Measurements from ENCODE around the gene ACOT13. TPM values are rescaled to one million over a fixed set of nuclear protein-coding genes. Genes with fewer than 3 reads are reported as not detected.
"Not testable (repeated sequence)": the region's sequence is repeated elsewhere in the genome, so short reads cannot be mapped to it uniquely, and the experiment has no call there.

ACOT13 gene
- total and polyA plus RNA-seq, 2 of the 8 experiments (the other 6 are each of a cell fraction or from before 2014, with no cell fraction given): 27.6 to 40.6 TPM

GRCh38 chr6:24730653-24731052 lies 63.8 kb downstream of the ACOT13 start:
- DNase-seq (ENCODE audit: low read depth in 1 of 2, low spot score in 2 of 2); H3K4me3 ChIP-seq (ENCODE audit: extremely low read depth in 1 of 4, insufficient read depth in 2 of 4, low read depth in 3 of 4, low read length in 4 of 4); H3K56ac ChIP-seq (replicated peaks; ENCODE audit: insufficient read length, low read depth, low read length); H3K18ac ChIP-seq (ENCODE audit: extremely low read depth, low read length); FAIRE-seq; H3K79me2 ChIP-seq (ENCODE audit: control insufficient read depth in 1 of 2, insufficient read depth in 2 of 2, low read length in 2 of 2); H2BK15ac ChIP-seq (ENCODE audit: low read length); H4K8ac ChIP-seq (ENCODE audit: extremely low read depth, insufficient read depth, low read length); H2BK12ac ChIP-seq (ENCODE audit: low read depth, low read length); H2AFZ ChIP-seq (ENCODE audit: low read length); H2BK5ac ChIP-seq (ENCODE audit: low read depth, low read length); H3K27me3 ChIP-seq (replicated peaks in 1 of 4; ENCODE audit: control insufficient read depth in 3 of 4, extremely low read depth in 1 of 4, insufficient read depth in 3 of 4, low read length in 3 of 4); H3K23ac ChIP-seq (ENCODE audit: insufficient read length); H3K23me2 ChIP-seq (ENCODE audit: low read depth, low read length); H4K5ac ChIP-seq (ENCODE audit: insufficient read length, low read depth, low read length); H3K4me2 ChIP-seq (ENCODE audit: insufficient read depth in 1 of 2, low read depth in 2 of 2, low read length in 2 of 2); H3K9ac ChIP-seq (replicated peaks in 1 of 4; ENCODE audit: extremely low read depth in 1 of 4, low read depth in 3 of 4, low read length in 3 of 4); H3K36me3 ChIP-seq (ENCODE audit: control insufficient read depth in 2 of 4, insufficient read depth in 4 of 4, low read length in 3 of 4); H3K4ac ChIP-seq (replicated peaks; ENCODE audit: insufficient read length, low read depth, low read length); H2AK5ac ChIP-seq (ENCODE audit: low read depth, low read length); H2BK120ac ChIP-seq (replicated peaks; ENCODE audit: low read depth, low read length); H3K79me1 ChIP-seq (ENCODE audit: low read depth, low read length); H2BK20ac ChIP-seq (ENCODE audit: low read length); H3K27ac ChIP-seq (ENCODE audit: low read depth, low read length); H4K20me1 ChIP-seq (replicated peaks in 1 of 2; ENCODE audit: control insufficient read depth in 1 of 2, insufficient read depth in 2 of 2, low read length in 2 of 2); H3K14ac ChIP-seq (ENCODE audit: insufficient read length); H3K4me1 ChIP-seq (replicated peaks in 1 of 4; ENCODE audit: control insufficient read depth in 3 of 4, insufficient read depth in 4 of 4, low read length in 3 of 4); H4K91ac ChIP-seq (replicated peaks; ENCODE audit: insufficient read length, low read length): not testable (repeated sequence)
- 97% methylated on average over 3 of the region's 3 CpGs; no CpG with 5 or more reads in 1 of the 2 experiments for WGBS, 2 experiments (ENCODE audit: extremely low coverage in 1 of 2, insufficient coverage in 1 of 2, insufficient read length in 1 of 2, insufficient replicate concordance in 2 of 2, low coverage in 1 of 2, low lambda C conversion rate in 2 of 2, missing lambda C conversion rate in 1 of 2)
- H3K9me3 ChIP-seq (ENCODE audit: insufficient read depth in 2 of 2, low read depth in 1 of 2, low read length in 1 of 2): peaks cover 17 to 18% of the 10 kb centered on the region in 2 experiments
- POLR2A ChIA-PET (ENCODE audit: partially characterized antibody): interaction anchor here (1.4 kb wide), 1 partner anchor 9 kb away, joined by 5 read pairs; no protein-coding TSS in a partner anchor
- CTCF ChIA-PET (ENCODE audit: partially characterized antibody): interaction anchor here (1.2 kb wide), 2 partner anchors 67 to 261 kb away, joined by 3 read pairs; no protein-coding TSS in a partner anchor

- CTCF ChIA-PET (ENCODE audit: partially characterized antibody); H2BK12ac ChIP-seq (ENCODE audit: low read depth, low read length); H3K14ac ChIP-seq (ENCODE audit: insufficient read length); H3K4me1 ChIP-seq (replicated peaks in 1 of 4; ENCODE audit: control insufficient read depth in 3 of 4, insufficient read depth in 4 of 4, low read length in 3 of 4); H4K20me1 ChIP-seq (replicated peaks in 1 of 2; ENCODE audit: control insufficient read depth in 1 of 2, insufficient read depth in 2 of 2, low read length in 2 of 2); H3K56ac ChIP-seq (replicated peaks; ENCODE audit: insufficient read length, low read depth, low read length); H3K79me1 ChIP-seq (ENCODE audit: low read depth, low read length); H4K8ac ChIP-seq (ENCODE audit: extremely low read depth, insufficient read depth, low read length); POLR2A ChIA-PET (ENCODE audit: partially characterized antibody); H4K91ac ChIP-seq (replicated peaks; ENCODE audit: insufficient read length, low read length); H3K23me2 ChIP-seq (ENCODE audit: low read depth, low read length); H2BK20ac ChIP-seq (ENCODE audit: low read length); H3K36me3 ChIP-seq (ENCODE audit: control insufficient read depth in 2 of 4, insufficient read depth in 4 of 4, low read length in 3 of 4); DNase-seq (ENCODE audit: low read depth in 1 of 2, low spot score in 2 of 2); H3K9ac ChIP-seq (replicated peaks in 1 of 4; ENCODE audit: extremely low read depth in 1 of 4, low read depth in 3 of 4, low read length in 3 of 4); H4K5ac ChIP-seq (ENCODE audit: insufficient read length, low read depth, low read length); H2BK120ac ChIP-seq (replicated peaks; ENCODE audit: low read depth, low read length); H3K23ac ChIP-seq (ENCODE audit: insufficient read length); H2AFZ ChIP-seq (ENCODE audit: low read length); H3K27ac ChIP-seq (ENCODE audit: low read depth, low read length); H3K4ac ChIP-seq (replicated peaks; ENCODE audit: insufficient read length, low read depth, low read length); H2AK5ac ChIP-seq (ENCODE audit: low read depth, low read length); H3K4me3 ChIP-seq (ENCODE audit: extremely low read depth in 1 of 4, insufficient read depth in 2 of 4, low read depth in 3 of 4, low read length in 4 of 4); H2BK15ac ChIP-seq (ENCODE audit: low read length); H3K27me3 ChIP-seq (replicated peaks in 1 of 4; ENCODE audit: control insufficient read depth in 3 of 4, extremely low read depth in 1 of 4, insufficient read depth in 3 of 4, low read length in 3 of 4); H3K18ac ChIP-seq (ENCODE audit: extremely low read depth, low read length); FAIRE-seq; H3K79me2 ChIP-seq (ENCODE audit: control insufficient read depth in 1 of 2, insufficient read depth in 2 of 2, low read length in 2 of 2); H2BK5ac ChIP-seq (ENCODE audit: low read depth, low read length); H3K4me2 ChIP-seq (ENCODE audit: insufficient read depth in 1 of 2, low read depth in 2 of 2, low read length in 2 of 2): not testable (repeated sequence)
- 85% methylated on average over 6 of the region's 6 CpGs; no CpG with 5 or more reads in 1 of the 2 experiments for WGBS, 2 experiments (ENCODE audit: extremely low coverage in 1 of 2, insufficient coverage in 1 of 2, insufficient read length in 1 of 2, insufficient replicate concordance in 2 of 2, low coverage in 1 of 2, low lambda C conversion rate in 2 of 2, missing lambda C conversion rate in 1 of 2)
- peaks cover 17 to 18% of the 10 kb centered on the region in 2 experiments for H3K9me3 ChIP-seq (ENCODE audit: insufficient read depth in 2 of 2, low read depth in 1 of 2, low read length in 1 of 2)
Measured at GRCh38 chr6:24731456-24732134, 64.7 kb downstream of the ACOT13 start.
